Heart right ventricle (tissue), 16 donors: ENCODE measurements around the gene SLC35F3. TPM values are rescaled to one million over a fixed set of nuclear protein-coding genes. Genes with fewer than 3 reads are reported as not detected.

ENCODE experiments used
- ATAC-seq, 8 donors: fragments of 200-7000 bp; cut with Tn5 transposase; one replicate each; pipeline ENCODE4 v1.9.1; 2020; ENCODE audit warnings: mild to moderate bottlenecking in 8 of 8, moderate library complexity in 8 of 8, moderate number of reproducible peaks in 1 of 8
- DNase-seq, 2 donors: peaks; one replicate each; pipeline ENCODE4 v3.0.0-alpha.2; 2020
- H3K27ac ChIP-seq, 10 donors: fragments of 200-600 bp; sonication (generic) in 2 of 10; one replicate each; pipeline versions ENCODE4 v1.5.0 to v1.8.0; 2020 to 2022; ENCODE audit warnings: mild to moderate bottlenecking in 3 of 10
- H3K27me3 ChIP-seq, 7 donors: fragments of 200-600 bp; one replicate each; pipeline ENCODE4 v1.8.0; 2021 to 2022; ENCODE audit warnings: mild to moderate bottlenecking in 2 of 7
- H3K36me3 ChIP-seq, 9 donors: fragments of 200-600 bp; sonication (generic) in 1 of 9; one replicate each; pipeline versions ENCODE4 v1.5.0 to v1.8.0; 2020 to 2022; ENCODE audit warnings: mild to moderate bottlenecking in 2 of 9
- H3K4me1 ChIP-seq, 9 donors: fragments of 200-600 bp; sonication (generic) in 1 of 9; one replicate each; pipeline versions ENCODE4 v1.5.0 to v1.8.0; 2020 to 2022; ENCODE audit warnings: mild to moderate bottlenecking in 4 of 9
- H3K4me3 ChIP-seq, 10 donors: fragments of 200-600 bp; sonication (generic) in 2 of 10; one replicate each; pipeline versions ENCODE4 v1.5.0 to v1.8.0; 2020 to 2022; ENCODE audit warnings: mild to moderate bottlenecking in 7 of 10, moderate library complexity in 2 of 10
- H3K9me3 ChIP-seq, 11 donors: fragments of 200-600 bp in 10 of 11; sonication (generic) in 2 of 11; one replicate each; pipeline versions ENCODE4 v1.5.0 to v1.8.0; 2013 to 2022; ENCODE audit warnings: mild to moderate bottlenecking in 2 of 11, control low read depth in 1 of 11, moderate library complexity in 1 of 11
- CTCF ChIP-seq, 9 donors: fragments of 200-600 bp; sonication (generic) in 2 of 9; IDR thresholded peaks; one replicate each; pipeline versions ENCODE4 v1.5.0 to v1.8.0; 2021 to 2022; ENCODE audit warnings: antibody characterized with exemption in 9 of 9, mild to moderate bottlenecking in 5 of 9, moderate library complexity in 1 of 9
- WGBS, 2 donors: extraction: QIAGEN DNeasy Blood & Tissue Kit; methylation state at CpG; one replicate each; pipeline ENCODE4 v1.1.7; 2013; ENCODE audit warnings: inconsistent platforms in 1 of 2; 5-methylcytosine and 5-hydroxymethylcytosine counted together
- intact Hi-C, 10 donors: fragments of 100-400 bp; cut with DNase I; formaldehyde crosslinking; loops; one replicate each; pipeline versions ENCODE4 v1.11.1 to v1.14.2; 2022
- polyA plus RNA-seq, 2 donors: library from polyadenylated mRNA; stranded (reverse); fragments of 200-250 nt; gene quantifications; one replicate each; pipeline ENCODE4 v1.2.3, GENCODE V29; 2013
- total RNA-seq, 10 donors: library from RNA; stranded (reverse); fragmentation: NEBNext Ultra II Directional in 3 of 10; extraction: Animal tissue kit (Norgen Biotek cat#: 25700) in 3 of 10; gene quantifications; one replicate each; pipeline versions ENCODE4 v1.2.1 to v1.2.4, GENCODE V29; 2021 to 2023
- donor health status: Arrhythmogenic right ventricular cardiomyopathy.
- donor health status: ischemic (EF 13 %, LVEDD 7.1; RV severe dilation, severe dysfunction).
- donor health status: healthy with polysubstance abuse.
- donor health status: DM: no; HTN: yes; CAD: no.
- donor health status: DM: no; HTN: no; CAD: no.
- donor health status: ischemic (EF 25% LVEDD 6.9; RV normal size, moderate dysfunction).
- donor health status: ischemic (EF 25% LVEDD 5.7; RV mildly dilated, moderate dysfunction).
- donor health status: healthy.
- donor health status: DM: yes; HTN: yes; CAD: no.
- donor health status: Ischemic cardiomyopathy.
- donor health status: ischemic (EF 35%, LVEDD 5.7; RV mildly dilated, moderate dysfunction).
- donor health status: nonischemic (EF 11% LVEDD 7.7; RV severe dilation, severe dysfunction).
- donor health status: DM: yes; HTN: yes; CAD: no.
- donor health status: PGD.
- donor health status: ischemic (EF 29% LVEDD 5.4; RV normal size, mild dysfunction).
- donor health status: nonischemic (EF 23%, LVEDD 6.1; RV moderate dilation, normal function).

SLC35F3 gene
- total and polyA plus RNA-seq, 12 donors: 0.04 to 0.09 (median 0.09) TPM; not detected in 9

- Histone ChIP-seq H3K36me3 (no peaks in the 10 kb centered on the region), H3K9me3 (peaks cover 0 to 17% (median 0%) of the 10 kb centered on the region in 11 donors), H3K4me3 (no peak overlapping the region), H3K27me3 (peaks cover 0 to 9% (median 3%) of the 10 kb centered on the region in 7 donors), H3K4me1 (no peaks in the 10 kb centered on the region), H3K27ac (no peak overlapping the region)
- TF ChIP-seq CTCF (IDR thresholded peaks at IDR 0.05): peak; percentile 35 to 83 (median 74)
- WGBS, 2 donors: 23% methylated on average over 17 of the region's 17 CpGs
- intact Hi-C loops: loop anchor here (1.0 to 10.0 kb wide), 11 partner anchors 271 to 761 kb away; no protein-coding TSS in a partner anchor
- peak; percentile 45 to 77 for DNase-seq
- ATAC-seq: peak in 2 of 8 donors; percentile 42 to 70
Measured at GRCh38 chr1:234065794-234066447, 161.4 kb downstream of the SLC35F3 start.

GRCh38 chr1:234067581-234068337, 163.3 kb downstream of the SLC35F3 start:
- intact Hi-C loops: loop anchor here (2.0 to 10.0 kb wide), 9 partner anchors 273 to 763 kb away; no protein-coding TSS in a partner anchor
- Histone ChIP-seq H3K4me1 (no peaks in the 10 kb centered on the region), H3K4me3 (no peak overlapping the region), H3K27me3 (peaks cover 0 to 9% (median 3%) of the 10 kb centered on the region in 7 donors), H3K9me3 (no peaks in the 10 kb centered on the region), H3K27ac (no peak overlapping the region), H3K36me3 (no peaks in the 10 kb centered on the region)
- no peak for TF ChIP-seq CTCF (IDR thresholded peaks at IDR 0.05)
- ATAC-seq: no peak
- 70 to 72% methylated on average over 8 of the region's 8 CpGs for WGBS, 2 donors
- DNase-seq: no peak

GRCh38 chr1:234069760-234070159, 165.3 kb downstream of the SLC35F3 start:
- TF ChIP-seq CTCF (IDR thresholded peaks at IDR 0.05): no peak
- Histone ChIP-seq H3K27me3 (peaks cover 0 to 13% (median 3%) of the 10 kb centered on the region in 7 donors), H3K27ac (no peak overlapping the region), H3K4me3 (no peak overlapping the region), H3K9me3 (no peaks in the 10 kb centered on the region), H3K4me1 (no peaks in the 10 kb centered on the region), H3K36me3 (no peaks in the 10 kb centered on the region)
- ATAC-seq (no peak), DNase-seq (no peak)
- intact Hi-C loops: loop anchor here (5.0 to 10.0 kb wide), 7 partner anchors 275 to 765 kb away; no protein-coding TSS in a partner anchor
- 67 to 72% methylated on average over 3 of the region's 3 CpGs for WGBS, 2 donors

GRCh38 chr1:234072793-234073192, 168.3 kb downstream of the SLC35F3 start:
- no peak overlapping the region for H3K27ac ChIP-seq
- no peaks in the 10 kb centered on the region for H3K4me1 ChIP-seq
- H3K27me3 ChIP-seq: peaks cover 0 to 12% (median 0%) of the 10 kb centered on the region in 7 donors
- H3K36me3 ChIP-seq: no peaks in the 10 kb centered on the region
- H3K9me3 ChIP-seq: no peaks in the 10 kb centered on the region
- WGBS, 2 donors: 74 to 75% methylated on average over 3 of the region's 3 CpGs
- no peak overlapping the region for H3K4me3 ChIP-seq
- intact Hi-C loops: no loop called here
- no peak for DNase-seq
- no peak for TF ChIP-seq CTCF (IDR thresholded peaks at IDR 0.05)
- ATAC-seq: no peak
